WERI-Rb-1 (cell line): ENCODE results near the gene SHH.
"Not testable (repeated sequence)": the region's sequence is repeated elsewhere in the genome, so short reads cannot be mapped to it uniquely, and the experiment has no call there.

Experiments used
- DNase-seq: peaks from one replicate; pipeline ENCODE4 v3.0.0-alpha.2; 2020
- H3K27ac ChIP-seq: fragments of 250-450 bp; sonication (Bioruptor Pico); 2 replicates; pipeline ENCODE4 v1.5.1; 2020; ENCODE audit warnings: mild to moderate bottlenecking, moderate library complexity
- H3K27me3 ChIP-seq: fragments of 250-450 bp; sonication (Bioruptor Pico); 2 replicates; pipeline ENCODE4 v1.5.1; 2021; ENCODE audit warnings: mild to moderate bottlenecking, low read depth, moderate library complexity; ENCODE audit not compliant: insufficient read depth, severe bottlenecking
- H3K36me3 ChIP-seq: fragments of 250-450 bp; sonication (Bioruptor Pico); 2 replicates; pipeline ENCODE4 v1.5.1; 2020; ENCODE audit warnings: mild to moderate bottlenecking, moderate library complexity
- H3K4me3 ChIP-seq: 2 replicates; pipeline ENCODE4 v1.5.1; 2011; ENCODE audit warnings: low read depth, mild to moderate bottlenecking, control low read depth, low read length
- H3K9me3 ChIP-seq: fragments of 250-450 bp; sonication (Bioruptor Pico); 2 replicates; pipeline ENCODE4 v1.5.1; 2021; ENCODE audit warnings: mild to moderate bottlenecking, moderate library complexity; ENCODE audit not compliant: severe bottlenecking
- CTCF ChIP-seq: IDR thresholded peaks from 2 replicates; pipeline ENCODE4 v1.5.1; 2011; ENCODE audit warnings: low read depth, mild to moderate bottlenecking, control low read depth, inconsistent platforms, low read length

SHH gene

DNA sequence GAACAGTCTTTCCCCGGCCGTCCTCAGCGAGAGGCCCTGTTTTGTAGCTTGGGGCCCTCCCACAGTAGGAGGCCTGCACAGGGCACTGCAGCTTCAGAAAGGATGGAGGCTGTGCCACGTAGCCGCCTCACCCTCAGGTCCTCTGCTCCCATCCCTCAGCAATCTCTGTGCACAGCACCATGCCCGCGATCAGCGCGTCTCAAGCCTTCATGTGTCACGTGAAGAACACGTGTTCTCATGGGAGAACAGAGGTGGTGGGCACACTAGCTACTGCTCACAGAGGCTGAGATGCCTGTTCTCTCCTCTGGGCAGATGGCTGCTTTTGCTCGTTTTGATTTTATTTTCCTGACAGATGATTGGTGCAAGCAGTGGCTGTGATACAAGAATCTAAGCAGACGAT, 8.5 kb upstream of the SHH start:
- H3K27me3 ChIP-seq, result peaks cover 95% of the 10 kb centered on the region
- H3K4me3 ChIP-seq, result no peak overlapping the region
- DNase-seq, result no peak
- H3K27ac ChIP-seq, result no peak overlapping the region
- TF ChIP-seq CTCF, result no peak
- no peaks in the 10 kb centered on the region for H3K36me3 ChIP-seq
- peaks cover 6% of the 10 kb centered on the region for H3K9me3 ChIP-seq

DNA sequence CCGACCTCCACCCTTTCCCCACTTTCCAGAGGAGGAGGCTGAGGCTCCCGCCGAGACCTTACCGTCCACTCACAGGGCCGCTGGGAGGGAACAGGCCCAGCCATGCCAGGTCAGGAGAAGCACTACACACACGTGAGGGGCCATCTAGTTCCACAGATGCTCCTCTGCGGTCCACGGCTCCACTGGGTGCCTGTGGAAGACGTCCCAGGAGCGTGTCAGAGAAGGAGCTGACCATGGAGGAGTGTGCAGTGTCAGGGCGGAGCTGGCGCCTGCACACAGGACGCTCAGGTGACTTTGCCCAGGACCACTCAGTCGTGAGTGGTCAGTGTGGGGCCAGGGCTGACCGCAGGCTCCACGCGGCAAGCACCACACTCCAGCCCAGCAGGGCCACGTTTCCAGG, 8.0 kb upstream of the SHH start:
- peaks cover 95% of the 10 kb centered on the region for H3K27me3 ChIP-seq
- no peak for DNase-seq

DNA sequence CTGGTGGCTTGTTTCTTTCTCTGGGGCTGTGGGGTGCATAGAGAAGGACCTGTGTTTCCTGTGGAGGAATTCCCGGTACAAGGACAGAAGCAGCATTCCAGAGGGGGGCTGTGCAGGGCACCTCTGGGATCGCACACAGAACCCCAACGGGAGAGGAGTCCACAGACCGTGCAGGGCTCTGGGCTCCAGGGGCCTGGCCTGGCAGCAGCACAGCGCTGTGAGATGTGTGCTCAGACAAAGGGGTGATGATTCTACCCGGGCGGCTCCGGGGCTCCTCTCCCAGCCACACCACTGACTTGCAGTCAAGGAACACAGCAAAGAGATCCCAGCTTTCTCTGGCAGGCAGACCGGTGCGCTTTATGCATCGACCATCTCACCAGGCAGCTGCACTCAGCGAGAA, 6.9 kb upstream of the SHH start:
- Histone ChIP-seq H3K27ac (no peak overlapping the region), H3K36me3 (no peaks in the 10 kb centered on the region), H3K9me3 (peaks cover 2% of the 10 kb centered on the region), H3K27me3 (peaks cover 91% of the 10 kb centered on the region), H3K4me3 (no peak overlapping the region)
- TF ChIP-seq CTCF, result no peak
- DNase-seq, result no peak

More for the DNA sequence above, 8.0 kb upstream of the SHH start:
- TF ChIP-seq CTCF, result no peak
- Histone ChIP-seq H3K9me3 (peaks cover 6% of the 10 kb centered on the region), H3K27ac (no peak overlapping the region), H3K4me3 (no peak overlapping the region), H3K36me3 (no peaks in the 10 kb centered on the region)

GRCh38 chr7:155818820-155819168, 6.5 kb upstream of the SHH start:
- Histone ChIP-seq H3K27me3 (peaks cover 91% of the 10 kb centered on the region), H3K36me3 (no peaks in the 10 kb centered on the region), H3K27ac (no peak overlapping the region), H3K4me3 (no peak overlapping the region), H3K9me3 (peaks cover 2% of the 10 kb centered on the region)
- TF ChIP-seq CTCF, result no peak
- no peak for DNase-seq

- DNase-seq, result no peak
These were observed 6.0 kb upstream of the SHH start for GRCh38 chr7:155818154-155818819.

DNA sequence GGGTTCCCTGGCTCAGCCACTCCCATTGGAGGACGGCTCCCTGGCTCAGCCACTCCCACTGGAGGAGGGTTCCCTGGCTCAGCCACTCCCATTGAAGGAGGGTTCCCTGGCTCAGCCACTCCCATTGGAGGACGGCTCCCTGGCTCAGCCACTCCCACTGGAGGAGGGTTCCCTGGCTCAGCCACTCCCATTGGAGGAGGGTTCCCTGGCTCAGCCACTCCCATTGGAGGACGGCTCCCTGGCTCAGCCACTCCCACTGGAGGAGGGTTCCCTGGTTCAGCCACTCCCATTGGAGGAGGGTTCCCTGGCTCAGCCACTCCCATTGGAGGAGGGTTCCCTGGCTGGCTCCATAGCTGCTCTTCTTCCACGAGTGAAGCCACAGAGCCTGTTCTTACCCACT, 5.3 kb upstream of the SHH start:
- peaks cover 91% of the 10 kb centered on the region for H3K27me3 ChIP-seq
- H3K9me3 ChIP-seq, DNase-seq, H3K4me3 ChIP-seq, H3K36me3 ChIP-seq, H3K27ac ChIP-seq: not testable (repeated sequence)

More at GRCh38 chr7:155818154-155818819, 6.0 kb upstream of the SHH start:
- Histone ChIP-seq H3K27me3 (peaks cover 91% of the 10 kb centered on the region), H3K36me3 (no peaks in the 10 kb centered on the region), H3K4me3 (no peak overlapping the region), H3K27ac (no peak overlapping the region), H3K9me3 (peaks cover 2% of the 10 kb centered on the region)
- no peak for TF ChIP-seq CTCF
